OCI-LY7 (cell line): Measurements from ENCODE around the gene CALD1. TPM values are rescaled to one million over a fixed set of nuclear protein-coding genes. Genes with fewer than 3 reads are reported as not detected.

Source experiments
- BruUV-seq: library from RNA; stranded (reverse); fragments of 400-500 nt; replicated peaks from 2 replicates; lab custom pipeline; 2021; lab: Mats Ljungman, UMichigan
- CTCF ChIA-PET: fragments of 300-600 bp; sonication (Branson Sonifier 250); formaldehyde crosslinking; loops from one replicate; lab custom pipeline; 2022; ENCODE audit warnings: antibody characterized with exemption; ENCODE audit not compliant: unreplicated experiment; lab: Charles Lee
- POLR2A ChIA-PET: fragments of 300-600 bp; sonication (Branson Sonifier 250); formaldehyde crosslinking; loops from one replicate; lab custom pipeline; 2022; ENCODE audit warnings: antibody characterized with exemption; lab: Charles Lee
- DNase-seq: peaks from one replicate; pipeline ENCODE4 v3.0.0-alpha.2; 2015; ENCODE audit warnings: low spot score
- H2AFZ ChIP-seq: fragments of 200-600 bp; sonication (generic), shearing (Covaris generic); 2 replicates; pipeline ENCODE4 v1.6.1; 2014; ENCODE audit warnings: mild to moderate bottlenecking, antibody characterized with exemption, low read length, moderate library complexity
- H3K27ac ChIP-seq: fragments of 200-600 bp; sonication (generic); 2 replicates; pipeline ENCODE4 v1.5.1; 2014; ENCODE audit warnings: mixed run types, low read depth, mild to moderate bottlenecking, moderate library complexity, low read length, inconsistent platforms; ENCODE audit not compliant: poor library complexity, severe bottlenecking
- H3K36me3 ChIP-seq: fragments of 200-600 bp; sonication (generic); 2 replicates; pipeline ENCODE4 v1.6.1; 2014; ENCODE audit warnings: mild to moderate bottlenecking, antibody characterized with exemption, low read length, moderate library complexity, mixed read lengths; ENCODE audit not compliant: insufficient read depth
- H3K4me1 ChIP-seq: fragments of 200-600 bp; sonication (generic); 2 replicates; pipeline ENCODE4 v1.5.1; 2014; ENCODE audit warnings: mild to moderate bottlenecking, low read length; ENCODE audit not compliant: insufficient read depth, poor library complexity, severe bottlenecking
- H3K4me2 ChIP-seq: fragments of 200-600 bp; sonication (generic); 2 replicates; pipeline ENCODE4 v1.6.1; 2014; ENCODE audit warnings: mild to moderate bottlenecking, low read length
- H3K4me3 ChIP-seq: fragments of 200-600 bp; sonication (generic); 2 replicates; pipeline ENCODE4 v1.5.1; 2014; ENCODE audit warnings: mild to moderate bottlenecking, low read depth, low read length; ENCODE audit not compliant: poor library complexity, severe bottlenecking
- H3K79me2 ChIP-seq: fragments of 200-600 bp; sonication (generic); 2 replicates; pipeline ENCODE4 v1.6.1; 2016; ENCODE audit warnings: low read depth, mild to moderate bottlenecking, low read length, moderate library complexity, mixed read lengths; ENCODE audit not compliant: insufficient read depth
- H3K9me2 ChIP-seq: fragments of 200-600 bp; sonication (generic); 2 replicates; pipeline ENCODE4 v1.6.1; 2016; ENCODE audit warnings: mild to moderate bottlenecking, low read length, mixed read lengths; ENCODE audit not compliant: insufficient read depth
- H3K9me3 ChIP-seq: fragments of 200-600 bp; sonication (generic); 2 replicates; pipeline ENCODE4 v1.6.1; 2014; ENCODE audit warnings: mild to moderate bottlenecking, mixed run types, low read length, mixed read lengths
- H4K20me1 ChIP-seq: fragments of 200-600 bp; sonication (generic); 2 replicates; pipeline ENCODE4 v1.6.1; 2014; ENCODE audit warnings: mild to moderate bottlenecking, antibody characterized with exemption, low read length, moderate library complexity, mixed read lengths; ENCODE audit not compliant: insufficient read depth
- EZH2phosphoT487 ChIP-seq: fragments of 200-600 bp; sonication (generic); IDR thresholded peaks from 2 replicates; pipeline ENCODE4 v1.6.1; 2018; ENCODE audit warnings: low read depth, borderline replicate concordance, mild to moderate bottlenecking, mixed run types, antibody characterized with exemption, low read length, moderate library complexity, mixed read lengths
- intact Hi-C: fragments of 100-400 bp; cut with micrococcal nuclease; formaldehyde crosslinking; loops from one replicate; pipeline ENCODE4 v1.10.0; 2022; ENCODE audit not compliant: unreplicated experiment
- total RNA-seq, 2 experiments: library from RNA; depleted of rRNA in 1 of 2; stranded (reverse); fragments of >200 nt in 1 of 2; shearing (Covaris generic) in 1 of 2; gene quantifications; 2 replicates each; pipeline ENCODE4 v1.2.3, GENCODE V29; 2014 to 2022
- TF ChIP-seq, protein P1 (sequence below): fragments of 200-600 bp; sonication (generic); conservative IDR thresholded peaks from 2 replicates; pipeline ENCODE4 v1.5.1; 2014; ENCODE audit warnings: mild to moderate bottlenecking, antibody characterized with exemption, low read length, moderate library complexity, mixed read lengths

CALD1 gene
- total RNA-seq, 2 experiments from 2014 or later: 0.25 to 0.49 TPM

DNA sequence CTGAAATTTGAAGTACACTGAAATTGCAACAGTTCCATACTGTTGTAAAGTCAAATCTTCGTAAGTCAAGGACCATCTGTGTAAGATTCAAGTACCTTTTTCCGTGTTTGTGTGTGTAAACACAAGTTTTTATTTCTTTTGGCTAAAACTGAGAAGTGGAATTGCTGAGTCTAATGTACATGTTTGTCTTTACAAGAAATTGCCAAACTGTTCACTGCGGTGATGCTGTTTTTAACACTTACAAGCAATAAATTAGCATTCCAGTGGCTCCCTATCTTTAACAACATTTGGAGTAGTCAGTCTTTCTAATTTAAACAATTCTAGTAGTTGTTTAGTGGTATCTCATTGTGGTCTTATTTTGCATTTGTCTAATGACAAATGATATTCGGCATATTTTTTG lies 23.3 kb downstream of the CALD1 start:
- no peaks in the 10 kb centered on the region for H3K79me2 ChIP-seq
- H3K4me3 ChIP-seq: no peak overlapping the region
- H3K4me1 ChIP-seq: no peaks in the 10 kb centered on the region
- TF ChIP-seq, protein P1, sequence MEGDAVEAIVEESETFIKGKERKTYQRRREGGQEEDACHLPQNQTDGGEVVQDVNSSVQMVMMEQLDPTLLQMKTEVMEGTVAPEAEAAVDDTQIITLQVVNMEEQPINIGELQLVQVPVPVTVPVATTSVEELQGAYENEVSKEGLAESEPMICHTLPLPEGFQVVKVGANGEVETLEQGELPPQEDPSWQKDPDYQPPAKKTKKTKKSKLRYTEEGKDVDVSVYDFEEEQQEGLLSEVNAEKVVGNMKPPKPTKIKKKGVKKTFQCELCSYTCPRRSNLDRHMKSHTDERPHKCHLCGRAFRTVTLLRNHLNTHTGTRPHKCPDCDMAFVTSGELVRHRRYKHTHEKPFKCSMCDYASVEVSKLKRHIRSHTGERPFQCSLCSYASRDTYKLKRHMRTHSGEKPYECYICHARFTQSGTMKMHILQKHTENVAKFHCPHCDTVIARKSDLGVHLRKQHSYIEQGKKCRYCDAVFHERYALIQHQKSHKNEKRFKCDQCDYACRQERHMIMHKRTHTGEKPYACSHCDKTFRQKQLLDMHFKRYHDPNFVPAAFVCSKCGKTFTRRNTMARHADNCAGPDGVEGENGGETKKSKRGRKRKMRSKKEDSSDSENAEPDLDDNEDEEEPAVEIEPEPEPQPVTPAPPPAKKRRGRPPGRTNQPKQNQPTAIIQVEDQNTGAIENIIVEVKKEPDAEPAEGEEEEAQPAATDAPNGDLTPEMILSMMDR: no peak
- H3K27ac ChIP-seq: no peak overlapping the region
- H3K36me3 ChIP-seq: no peaks in the 10 kb centered on the region
- H3K9me3 ChIP-seq: no peaks in the 10 kb centered on the region
- no peaks in the 10 kb centered on the region for H3K9me2 ChIP-seq
- H4K20me1 ChIP-seq: no peaks in the 10 kb centered on the region
- H3K4me2 ChIP-seq: no peak overlapping the region
- POLR2A ChIA-PET: interaction anchor here (1.0 to 1.8 kb wide), 2 partner anchors 14 to 55 kb away, joined by 4 read pairs; no protein-coding TSS in a partner anchor
- BruUV-seq: no TSS peak
- DNase-seq: no peak
- intact Hi-C loops: no loop called here
- no peak overlapping the region for H2AFZ ChIP-seq
- CTCF ChIA-PET: no interaction called here

DNA sequence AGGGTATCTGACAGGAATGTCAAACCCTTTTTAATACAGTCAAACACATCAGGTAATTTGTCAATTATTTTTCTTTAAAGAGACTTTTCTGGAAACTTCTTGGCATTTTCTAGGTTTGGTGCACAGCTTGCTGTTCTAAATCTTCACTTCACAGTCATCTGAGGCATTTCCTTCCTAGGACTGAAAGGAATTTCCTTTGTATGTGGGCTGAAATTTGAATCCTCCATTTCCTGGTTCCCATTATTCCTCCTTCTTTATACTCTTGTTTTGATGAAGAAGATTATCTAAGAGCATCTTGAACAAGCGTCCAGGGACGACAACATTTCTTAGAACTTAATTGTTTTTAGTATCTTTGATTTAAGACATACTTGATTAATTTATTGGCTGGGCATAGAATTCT lies 24.9 kb downstream of the CALD1 start:
- H3K36me3 ChIP-seq: no peaks in the 10 kb centered on the region
- H3K27ac ChIP-seq: no peak overlapping the region
- no peaks in the 10 kb centered on the region for H3K9me2 ChIP-seq
- H3K79me2 ChIP-seq: no peaks in the 10 kb centered on the region
- no peaks in the 10 kb centered on the region for H3K9me3 ChIP-seq
- H3K4me1 ChIP-seq: no peaks in the 10 kb centered on the region
- H3K4me2 ChIP-seq: no peak overlapping the region
- H2AFZ ChIP-seq: no peak overlapping the region
- ChIA-PET CTCF (no interaction called here), POLR2A (interaction anchor here (0.6 to 1.8 kb wide), 4 partner anchors 9 to 133 kb away, joined by 3 to 4 read pairs (median 4); no protein-coding TSS in a partner anchor)
- TF ChIP-seq EZH2phosphoT487: no peak
- TF ChIP-seq, protein P1: no peak
- no peak overlapping the region for H3K4me3 ChIP-seq
- no peak for DNase-seq
- no peaks in the 10 kb centered on the region for H4K20me1 ChIP-seq
- intact Hi-C loops: no loop called here
- BruUV-seq: no TSS peak

GRCh38 chr7:134804854-134805253 lies 25.4 kb downstream of the CALD1 start:
- BruUV-seq: no TSS peak
- H3K36me3 ChIP-seq: no peaks in the 10 kb centered on the region
- ChIA-PET POLR2A (interaction anchor here (0.6 to 1.5 kb wide), 3 partner anchors 8 to 133 kb away, joined by 3 to 4 read pairs (median 3); no protein-coding TSS in a partner anchor), CTCF (no interaction called here)
- intact Hi-C loops: no loop called here
- H3K4me1 ChIP-seq: no peaks in the 10 kb centered on the region
- no peaks in the 10 kb centered on the region for H4K20me1 ChIP-seq
- H3K79me2 ChIP-seq: no peaks in the 10 kb centered on the region
- no peaks in the 10 kb centered on the region for H3K9me2 ChIP-seq
- no peak overlapping the region for H3K4me2 ChIP-seq
- H2AFZ ChIP-seq: no peak overlapping the region
- no peak for DNase-seq
- H3K4me3 ChIP-seq: no peak overlapping the region
- no peak overlapping the region for H3K27ac ChIP-seq
- TF ChIP-seq, protein P1: no peak
- TF ChIP-seq EZH2phosphoT487: no peak
- no peaks in the 10 kb centered on the region for H3K9me3 ChIP-seq
